Smooth muscle cell of the coronary artery (primary cell): ENCODE data around the gene CHMP5. TPM values are rescaled to one million over a fixed set of nuclear protein-coding genes. Genes with fewer than 3 reads are reported as not detected.

Experiments
- total RNA-seq: library from RNA; depleted of rRNA; stranded (reverse); fragments of >200 nt; gene quantifications from 2 replicates; pipeline ENCODE4 v1.2.3, GENCODE V29; 2014; ENCODE audit warnings: low replicate concordance

Gene CHMP5
- 115 and 135 TPM in 2 replicates for total RNA-seq

GRCh38 chr9:33264473-33265177 lies at the start of gene CHMP5, which contains the start of gene BAG1:
CHMP5 (plus strand) TSS chr9:33265049; CDS start chr9:33265079, 30 bp downstream.
BAG1 (minus strand) TSS chr9:33264708.

GRCh38 chr9:33239921-33240320 lies 24.9 kb upstream of the CHMP5 start, which contains the start of gene SPINK4:
SPINK4 (plus strand) TSS chr9:33240167; CDS start chr9:33240209, 42 bp downstream.

DNA sequence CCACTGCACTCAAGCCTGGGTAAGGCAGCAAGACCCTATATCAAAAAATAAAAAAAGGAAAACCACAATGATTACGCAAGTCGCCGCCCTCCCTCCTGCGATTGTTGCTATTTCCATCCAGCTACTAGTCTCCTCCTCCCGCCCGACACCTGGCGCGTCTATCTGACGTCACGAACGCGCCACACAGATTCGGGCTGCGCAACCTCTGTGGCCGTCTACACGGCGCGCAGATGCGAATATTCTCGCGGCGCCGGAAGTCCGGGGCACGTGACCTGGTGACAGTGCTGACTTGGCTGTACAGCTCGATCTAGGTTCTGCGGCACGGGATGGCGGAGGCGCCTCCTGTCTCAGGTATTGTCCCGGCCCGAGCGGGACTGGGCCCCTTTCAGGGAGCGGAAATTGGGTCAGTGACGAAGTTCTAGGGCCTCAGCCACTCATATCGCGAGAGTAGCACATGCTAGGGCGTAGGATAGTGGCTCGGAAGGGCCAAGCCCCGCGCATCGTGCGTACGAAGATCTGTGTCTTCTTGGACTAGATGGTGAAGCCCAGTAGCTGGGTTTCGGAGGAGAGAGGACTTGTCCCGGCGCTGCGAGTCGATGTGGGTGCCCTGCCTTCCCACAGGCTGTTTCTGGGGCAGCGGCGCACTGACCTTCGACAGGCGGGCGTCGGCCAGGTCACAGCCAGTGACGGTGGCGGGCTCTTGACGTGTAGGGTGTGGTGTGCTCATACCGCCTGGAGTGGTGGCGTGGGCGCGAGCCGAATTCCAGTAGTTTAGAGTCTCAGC lies 25.6 kb downstream of the CHMP5 start, which contains the start of gene NFX1:
Gene NFX1, plus strand, starts transcription at position 270 of the 784 bp plus-strand sequence. Its CDS starts 57 bp downstream, at position 327.

Other genes starting within 250 kb of the CHMP5 start
- gene DNAJA1, start 239.8 kb upstream of the CHMP5 start, total RNA-seq: 67.4 and 170 TPM in 2 replicates
- 28.3 and 31.5 TPM in 2 replicates for gene SMU1, start 188.4 kb upstream of the CHMP5 start, total RNA-seq
- 10.4 and 37.4 TPM in 2 replicates for gene B4GALT1, start 97.7 kb upstream of the CHMP5 start, total RNA-seq
- not detected in 2 replicates for gene SPINK4, start 24.9 kb upstream of the CHMP5 start, total RNA-seq
- gene BAG1, start 341 bp upstream of the CHMP5 start, total RNA-seq: 18.7 and 23.8 TPM in 2 replicates
- 17.4 and 25.4 TPM in 2 replicates for gene NFX1, start 25.5 kb downstream of the CHMP5 start, total RNA-seq
- 1.6 TPM in 1 of 2 replicates, not detected in the other for gene AQP7, start 137.5 kb downstream of the CHMP5 start, total RNA-seq
- 1.3 and 1.5 TPM in 2 replicates for gene AQP3, start 182.5 kb downstream of the CHMP5 start, total RNA-seq
- 18.0 and 27.1 TPM in 2 replicates for gene NOL6, start 208.9 kb downstream of the CHMP5 start, total RNA-seq